DOHH2 (cell line): ENCODE measurements around the gene WDR35.

Experiments
- CTCF ChIP-seq: fragments of 200-600 bp; sonication (generic); IDR thresholded peaks from one replicate; pipeline ENCODE4 v1.5.1; 2014; ENCODE audit warnings: antibody characterized with exemption, mild to moderate bottlenecking, low read depth, low read length; ENCODE audit not compliant: poor library complexity, severe bottlenecking
- EZH2phosphoT487 ChIP-seq: fragments of 200-600 bp; sonication (generic); IDR thresholded peaks from 2 replicates; pipeline ENCODE4 v1.6.1; 2017; ENCODE audit warnings: borderline replicate concordance, mild to moderate bottlenecking, antibody characterized with exemption, low read length, moderate library complexity, mixed read lengths

- TF ChIP-seq CTCF, result no peak
- no peak for TF ChIP-seq EZH2phosphoT487
Observed at GRCh38 chr2:20027705-20028434, 38.0 kb upstream of the WDR35 start.
